ENCODE measurements around the gene EVI5.

GRCh38 chr1:92762355-92762754 lies 22.6 kb downstream of the EVI5 start:
- TF ChIP-seq POLR2A (IDR thresholded peaks at IDR 0.05): no peak
- TF ChIP-seq, protein P1, sequence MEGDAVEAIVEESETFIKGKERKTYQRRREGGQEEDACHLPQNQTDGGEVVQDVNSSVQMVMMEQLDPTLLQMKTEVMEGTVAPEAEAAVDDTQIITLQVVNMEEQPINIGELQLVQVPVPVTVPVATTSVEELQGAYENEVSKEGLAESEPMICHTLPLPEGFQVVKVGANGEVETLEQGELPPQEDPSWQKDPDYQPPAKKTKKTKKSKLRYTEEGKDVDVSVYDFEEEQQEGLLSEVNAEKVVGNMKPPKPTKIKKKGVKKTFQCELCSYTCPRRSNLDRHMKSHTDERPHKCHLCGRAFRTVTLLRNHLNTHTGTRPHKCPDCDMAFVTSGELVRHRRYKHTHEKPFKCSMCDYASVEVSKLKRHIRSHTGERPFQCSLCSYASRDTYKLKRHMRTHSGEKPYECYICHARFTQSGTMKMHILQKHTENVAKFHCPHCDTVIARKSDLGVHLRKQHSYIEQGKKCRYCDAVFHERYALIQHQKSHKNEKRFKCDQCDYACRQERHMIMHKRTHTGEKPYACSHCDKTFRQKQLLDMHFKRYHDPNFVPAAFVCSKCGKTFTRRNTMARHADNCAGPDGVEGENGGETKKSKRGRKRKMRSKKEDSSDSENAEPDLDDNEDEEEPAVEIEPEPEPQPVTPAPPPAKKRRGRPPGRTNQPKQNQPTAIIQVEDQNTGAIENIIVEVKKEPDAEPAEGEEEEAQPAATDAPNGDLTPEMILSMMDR (IDR thresholded peaks at IDR 0.05): no peak

All from tibial nerve (tissue), 3 donors.